Activated CD4-positive, alpha-beta T cell treated with anti-CD3 and anti-CD28 coated beads, Interleukin-2, amount 50 U/mL, for 48 hours (primary cell): ENCODE measurements around the gene CST11.
A peak's percentile ranks its signal among the peaks of the same experiment; 100 is the strongest.

Experiments
- DNase-seq, 2 experiments: peaks; one replicate each; pipeline ENCODE4 v3.0.0-alpha.2; 2020

CST11 gene

GRCh38 chr20:23419995-23420901, 32.4 kb downstream of the CST11 start:
- peak; percentile 34 to 49 for DNase-seq

- DNase-seq: no peak
These were observed 33.0 kb downstream of the CST11 start for GRCh38 chr20:23419657-23419994.

GRCh38 chr20:23417861-23418260, 34.8 kb downstream of the CST11 start:
- DNase-seq: no peak

- DNase-seq: no peak
These were observed 36.6 kb downstream of the CST11 start for GRCh38 chr20:23415959-23416583.

- DNase-seq: no peak
These were observed 37.1 kb downstream of the CST11 start for GRCh38 chr20:23415555-23415954.

- DNase-seq: no peak
These were observed 38.0 kb downstream of the CST11 start for GRCh38 chr20:23414526-23415188.

GRCh38 chr20:23413862-23414422, 38.7 kb downstream of the CST11 start:
- no peak for DNase-seq

GRCh38 chr20:23412026-23412425, 40.6 kb downstream of the CST11 start:
- no peak for DNase-seq

- no peak for DNase-seq
These were observed 41.6 kb downstream of the CST11 start for GRCh38 chr20:23410916-23411695.

- no peak for DNase-seq
These were observed 42.9 kb downstream of the CST11 start for GRCh38 chr20:23409800-23410199.

- DNase-seq: no peak
These were observed 43.7 kb downstream of the CST11 start for GRCh38 chr20:23408957-23409356.

GRCh38 chr20:23407781-23408464, 44.8 kb downstream of the CST11 start:
- no peak for DNase-seq

- no peak for DNase-seq
These were observed 45.8 kb downstream of the CST11 start for GRCh38 chr20:23406880-23407279.

- DNase-seq: no peak
These were observed 48.5 kb downstream of the CST11 start for GRCh38 chr20:23404196-23404595.

- no peak for DNase-seq
These were observed 48.9 kb downstream of the CST11 start for GRCh38 chr20:23403751-23404150.

- no peak for DNase-seq
These were observed 51.6 kb downstream of the CST11 start for GRCh38 chr20:23401051-23401450.
